NCI-H146 treated with DMSO at 0.1 percent for 48 hours (cell line): ENCODE data around the gene FAM184B.
A peak's percentile ranks its signal among the peaks of the same experiment; 100 is the strongest.
"Not testable (repeated sequence)": the region's sequence is repeated elsewhere in the genome, so short reads cannot be mapped to it uniquely, and the experiment has no call there.

ENCODE experiments used
- DNase-seq: peaks from one replicate; lab custom pipeline; 2025; ENCODE audit not compliant: unreplicated experiment; lab: John Stamatoyannopoulos, UW

The FAM184B gene

GRCh38 chr4:17721496-17722355 lies 59.7 kb downstream of the FAM184B start:
- DNase-seq: no peak

- DNase-seq: no peak
Measured at GRCh38 chr4:17719106-17719505, 62.3 kb downstream of the FAM184B start.

GRCh38 chr4:17718471-17718870 lies 63.0 kb downstream of the FAM184B start:
- DNase-seq: no peak

GRCh38 chr4:17717301-17717700 lies 64.1 kb downstream of the FAM184B start:
- DNase-seq: no peak

GRCh38 chr4:17715511-17715910 lies 65.9 kb downstream of the FAM184B start:
- DNase-seq: no peak

- no peak for DNase-seq
Measured at GRCh38 chr4:17713779-17714178, 67.6 kb downstream of the FAM184B start.

GRCh38 chr4:17712166-17712565 lies 69.3 kb downstream of the FAM184B start:
- no peak for DNase-seq

- DNase-seq: not testable (repeated sequence)
Measured at GRCh38 chr4:17711206-17711605, 70.2 kb downstream of the FAM184B start.

GRCh38 chr4:17709763-17710068 lies 71.7 kb downstream of the FAM184B start:
- DNase-seq: no peak

GRCh38 chr4:17708992-17709762 lies 72.2 kb downstream of the FAM184B start:
- DNase-seq: no peak

- no peak for DNase-seq
Measured at GRCh38 chr4:17707671-17708070, 73.8 kb downstream of the FAM184B start.

- no peak for DNase-seq
Measured at GRCh38 chr4:17705107-17705506, 76.3 kb downstream of the FAM184B start.

- DNase-seq: no peak
Measured at GRCh38 chr4:17704020-17704650, 77.3 kb downstream of the FAM184B start.

GRCh38 chr4:17702641-17703040 lies 78.8 kb downstream of the FAM184B start:
- DNase-seq: peak; percentile 84

GRCh38 chr4:17701882-17702281 lies 79.5 kb downstream of the FAM184B start:
- DNase-seq: no peak

GRCh38 chr4:17701138-17701839 lies 80.1 kb downstream of the FAM184B start:
- DNase-seq: no peak

GRCh38 chr4:17699380-17699779 lies 82.0 kb downstream of the FAM184B start:
- DNase-seq: no peak

GRCh38 chr4:17698116-17698515 lies 83.3 kb downstream of the FAM184B start:
- DNase-seq: no peak

GRCh38 chr4:17695341-17695740 lies 86.1 kb downstream of the FAM184B start:
- no peak for DNase-seq

GRCh38 chr4:17694552-17694951 lies 86.9 kb downstream of the FAM184B start:
- DNase-seq: no peak

- no peak for DNase-seq
Measured at GRCh38 chr4:17690898-17691297, 90.5 kb downstream of the FAM184B start.
